OCI-LY3 (cell line): ENCODE measurements around the gene EVA1A.

Experiments used
- CTCF ChIP-seq: fragments of 200-600, 300-600 bp; sonication (generic); IDR thresholded peaks from 2 replicates; pipeline ENCODE4 v1.5.1; 2014; ENCODE audit warnings: antibody characterized with exemption, low read length, low read depth
- EZH2phosphoT487 ChIP-seq: fragments of 200-600 bp; shearing (Covaris generic); IDR thresholded peaks from 2 replicates; pipeline ENCODE4 v1.6.1; 2018; ENCODE audit warnings: antibody characterized with exemption, mixed run types, low read depth

- TF ChIP-seq CTCF: no peak
- no peak for TF ChIP-seq EZH2phosphoT487
Measured at GRCh38 chr2:75555701-75556100, 5.0 kb downstream of the EVA1A start.
